ENCODE results near the gene VAMP5. TPM values are rescaled to one million over a fixed set of nuclear protein-coding genes. Genes with fewer than 3 reads are reported as not detected.

Gene VAMP5
- total and polyA plus RNA-seq, 9 of the 15 experiments (the other 6 are each of a cell fraction or from before 2014, with no cell fraction given), result 0.54 to 1.9 (median 1.5) TPM; not detected in 2

DNA sequence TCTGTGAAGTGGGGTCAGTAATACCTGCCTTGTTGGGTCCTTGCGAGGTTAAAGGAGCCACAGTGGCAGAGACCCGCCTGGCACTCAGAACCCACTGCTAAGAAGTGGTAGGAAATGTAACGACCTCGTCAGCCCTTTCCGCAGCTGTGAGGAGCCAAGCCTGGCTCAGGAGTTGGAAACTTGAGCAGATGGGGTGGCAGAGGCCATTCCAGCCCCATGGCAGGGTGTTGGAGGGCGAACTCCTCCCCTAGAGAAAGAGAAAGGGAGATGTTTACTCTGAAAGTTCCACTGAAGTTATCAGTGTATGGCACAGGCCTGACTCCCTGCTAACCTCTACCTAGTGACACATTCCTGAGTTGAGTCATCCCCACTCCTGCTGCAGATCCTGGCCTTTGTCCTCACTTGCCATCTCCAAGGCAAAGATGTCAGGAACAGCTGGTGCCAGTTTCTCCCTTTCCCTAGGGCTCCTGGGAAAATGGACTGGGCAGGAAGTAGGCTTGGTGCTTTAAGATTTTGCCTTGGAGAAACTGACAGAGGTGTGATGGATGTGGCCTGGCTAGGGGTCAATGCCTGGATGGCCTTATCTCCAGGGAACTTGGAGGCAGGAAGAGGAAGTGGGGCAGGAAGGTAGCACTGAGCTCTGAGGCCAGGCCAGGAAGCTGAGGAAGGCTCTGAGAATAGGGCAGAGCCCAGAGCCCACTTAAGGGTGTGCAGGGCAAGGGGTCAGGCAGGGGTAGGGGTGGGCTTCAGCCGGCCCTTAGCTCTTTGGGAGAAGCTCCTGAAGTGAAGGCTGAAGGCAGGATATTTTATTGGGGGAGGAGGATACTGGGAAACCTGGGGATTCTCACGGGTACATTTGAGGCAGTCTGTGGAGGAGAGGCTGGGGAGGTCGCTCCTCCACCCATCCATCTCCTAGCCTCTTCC lies 888 bp downstream of the VAMP5 start:
- Histone ChIP-seq H3K4me2 (ENCODE audit: insufficient read depth, low read length) (peak overlapping the region; percentile 58), H3K79me2 (ENCODE audit: control insufficient read depth, insufficient read depth, low read length) (peaks cover 3% of the 10 kb centered on the region; the same call in 2 of the 3 replicates), H2AFZ (ENCODE audit: low read depth, low read length) (no peak overlapping the region), H3K4me3 (no peak overlapping the region), H3K9ac (ENCODE audit: insufficient read depth in 1 of 2, low read depth in 2 of 2, low read length in 2 of 2) (peak overlapping the region; percentile 56 to 74; a peak in 3 of 4 replicates), H3K27me3 (ENCODE audit: control insufficient read depth in 2 of 2, insufficient read depth in 2 of 2, low read length in 2 of 2) (no peaks in the 10 kb centered on the region), H3K36me3 (ENCODE audit: control insufficient read depth, insufficient read depth, low read length) (peaks cover 40% of the 10 kb centered on the region; the same call in 2 of the 3 replicates), H3K9me1 (ENCODE audit: control insufficient read depth, insufficient read depth, low read length) (peaks cover 11% of the 10 kb centered on the region), H3K9me3 (replicated peaks; ENCODE audit: control insufficient read depth, insufficient read depth, low read depth, low read length) (no peaks in the 10 kb centered on the region), H3K4me1 (replicated peaks in 1 of 2; ENCODE audit: control insufficient read depth in 2 of 2, insufficient read depth in 2 of 2, low read length in 2 of 2) (peaks cover 36 to 45% of the 10 kb centered on the region in 2 experiments), H4K20me1 (replicated peaks; ENCODE audit: control insufficient read depth, insufficient read depth, low read length) (no peaks in the 10 kb centered on the region), H3K27ac (ENCODE audit: extremely low read depth, low read depth, low read length) (peak overlapping the region; percentile 81)
- ATAC-seq (peak; percentile 72), FAIRE-seq (peak; percentile 97), DNase-seq (ENCODE audit: extremely low read depth in 1 of 4, low spot score in 3 of 4) (peak; percentile 57 to 75 (median 68))
- BruUV-seq (replicated peaks), result no TSS peak
- intact Hi-C loops (cut with micrococcal nuclease), result no loop called here
- WGBS (ENCODE audit: insufficient coverage, low coverage, missing lambda C conversion rate), result 34% methylated on average over 9 of the region's 9 CpGs
- ChIA-PET CTCF (ENCODE audit: low intra/inter-chr PET ratio) (no interaction called here), POLR2A (interaction anchor here (0.6 to 2.3 kb wide), 6 partner anchors 10 to 39 kb away, joined by 3 to 6 read pairs (median 4); partner anchors contain the start of gene RNF181)
- in situ Hi-C loops (cut with MboI), result no loop called here
- TF ChIP-seq MAFK (IDR thresholded peaks at IDR 0.05; ENCODE audit: low read length) (no peak), SNRNP70 (optimal IDR thresholded peaks at IDR 0.05; ENCODE audit: low read depth, low read length) (no peak), MTA2 (IDR thresholded peaks at IDR 0.05; ENCODE audit: low read depth) (peak; percentile 39), ZFP30 (CRISPR knock-in tag; IDR thresholded peaks at IDR 0.05; ENCODE audit: borderline replicate concordance) (no peak), TBL1XR1 (IDR thresholded peaks at IDR 0.05; ENCODE audit: low read length in 2 of 2) (peak in 1 of 2 experiments; percentile 31; a peak in 2 of 4 replicates), ZNF583 (CRISPR knock-in tag; IDR thresholded peaks at IDR 0.05) (no peak), ATF3 (IDR thresholded peaks at IDR 0.05) (peak; percentile 96), ATF3 (CRISPR knock-in tag; conservative IDR thresholded peaks at IDR 0.05) (peak; percentile 81), DEAF1 (CRISPR knock-in tag; IDR thresholded peaks at IDR 0.05) (no peak), ERF (CRISPR knock-in tag; IDR thresholded peaks at IDR 0.05) (no peak), CREM (IDR thresholded peaks at IDR 0.05; ENCODE audit: low read depth) (peak; percentile 57), HDAC8 (tag; IDR thresholded peaks at IDR 0.05) (0 out of 2 replicates have a peak, but pooled peaks have one; percentile 30), HMBOX1 (IDR thresholded peaks at IDR 0.05) (peak; percentile 80), LARP7 (IDR thresholded peaks at IDR 0.05) (no peak), NCOR1 (IDR thresholded peaks at IDR 0.05) (peak; percentile 74), ZNF263 (CRISPR knock-in tag; IDR thresholded peaks at IDR 0.05; ENCODE audit: borderline replicate concordance) (peak; percentile 70; the same call in 1 of the 2 replicates)
- TF ChIP-seq, protein P1, sequence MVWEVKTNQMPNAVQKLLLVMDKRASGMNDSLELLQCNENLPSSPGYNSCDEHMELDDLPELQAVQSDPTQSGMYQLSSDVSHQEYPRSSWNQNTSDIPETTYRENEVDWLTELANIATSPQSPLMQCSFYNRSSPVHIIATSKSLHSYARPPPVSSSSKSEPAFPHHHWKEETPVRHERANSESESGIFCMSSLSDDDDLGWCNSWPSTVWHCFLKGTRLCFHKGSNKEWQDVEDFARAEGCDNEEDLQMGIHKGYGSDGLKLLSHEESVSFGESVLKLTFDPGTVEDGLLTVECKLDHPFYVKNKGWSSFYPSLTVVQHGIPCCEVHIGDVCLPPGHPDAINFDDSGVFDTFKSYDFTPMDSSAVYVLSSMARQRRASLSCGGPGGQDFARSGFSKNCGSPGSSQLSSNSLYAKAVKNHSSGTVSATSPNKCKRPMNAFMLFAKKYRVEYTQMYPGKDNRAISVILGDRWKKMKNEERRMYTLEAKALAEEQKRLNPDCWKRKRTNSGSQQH (CRISPR knock-in tag; IDR thresholded peaks at IDR 0.05), result peak; percentile 65; the same call in 1 of the 2 replicates

Measured in K562 (cell line).